Cardiac muscle cell (in vitro differentiated cells and primary cell): Measurements from ENCODE around the gene MS4A8. TPM values are rescaled to one million over a fixed set of nuclear protein-coding genes. Genes with fewer than 3 reads are reported as not detected.
"Not testable (repeated sequence)": the region's sequence is repeated elsewhere in the genome, so short reads cannot be mapped to it uniquely, and the experiment has no call there.

Experiments
- DNase-seq, 2 donors: peaks; one replicate each; pipeline versions ENCODE4 v3.0.0 to v3.0.0-alpha.2; 2010 to 2017; ENCODE audit warnings: low read depth in 1 of 2, low spot score in 1 of 2
- H3K27ac ChIP-seq: fragments of 200-600 bp; sonication (generic); 2 replicates; pipeline ENCODE4 v1.5.1; 2016
- H3K27me3 ChIP-seq: fragments of 200-600 bp; sonication (generic); 2 replicates; pipeline ENCODE4 v1.6.0; 2016; ENCODE audit warnings: control low read depth
- H3K36me3 ChIP-seq: fragments of 200-600 bp; sonication (generic); 2 replicates; pipeline ENCODE4 v1.5.1; 2016; ENCODE audit warnings: control low read depth
- H3K4me1 ChIP-seq: fragments of 200-600 bp; sonication (generic); 2 replicates; pipeline ENCODE4 v1.8.1; 2017; ENCODE audit warnings: low read depth, mild to moderate bottlenecking, mixed run types
- H3K4me3 ChIP-seq: fragments of 200-600 bp; sonication (generic); 2 replicates; pipeline ENCODE4 v1.5.1; 2016; ENCODE audit warnings: mild to moderate bottlenecking
- H3K9me3 ChIP-seq: fragments of 200-600 bp; sonication (generic); 2 replicates; pipeline ENCODE4 v1.5.1; 2017; ENCODE audit warnings: low read depth, mild to moderate bottlenecking, control low read depth
- polyA plus RNA-seq: library from polyadenylated mRNA; unstranded; fragments of >200 nt; fragmentation: Nextera tagmentation; extraction: Ambion mirVana; gene quantifications from 2 replicates; pipeline ENCODE4 v1.2.1, GENCODE V29; 2016
- total RNA-seq: library from RNA; depleted of rRNA; stranded (reverse); fragments of >200 nt; gene quantifications from 2 replicates; pipeline ENCODE4 v1.2.3, GENCODE V29; 2016
- TF ChIP-seq, protein P1 (sequence below): IDR thresholded peaks from 2 replicates; pipeline ENCODE4 v1.5.1; 2012; ENCODE audit warnings: low read depth, mild to moderate bottlenecking, low read length

The MS4A8 gene, protein sequence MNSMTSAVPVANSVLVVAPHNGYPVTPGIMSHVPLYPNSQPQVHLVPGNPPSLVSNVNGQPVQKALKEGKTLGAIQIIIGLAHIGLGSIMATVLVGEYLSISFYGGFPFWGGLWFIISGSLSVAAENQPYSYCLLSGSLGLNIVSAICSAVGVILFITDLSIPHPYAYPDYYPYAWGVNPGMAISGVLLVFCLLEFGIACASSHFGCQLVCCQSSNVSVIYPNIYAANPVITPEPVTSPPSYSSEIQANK
- total RNA-seq: not detected in 2 replicates
- polyA plus RNA-seq: not detected in 2 replicates

DNA sequence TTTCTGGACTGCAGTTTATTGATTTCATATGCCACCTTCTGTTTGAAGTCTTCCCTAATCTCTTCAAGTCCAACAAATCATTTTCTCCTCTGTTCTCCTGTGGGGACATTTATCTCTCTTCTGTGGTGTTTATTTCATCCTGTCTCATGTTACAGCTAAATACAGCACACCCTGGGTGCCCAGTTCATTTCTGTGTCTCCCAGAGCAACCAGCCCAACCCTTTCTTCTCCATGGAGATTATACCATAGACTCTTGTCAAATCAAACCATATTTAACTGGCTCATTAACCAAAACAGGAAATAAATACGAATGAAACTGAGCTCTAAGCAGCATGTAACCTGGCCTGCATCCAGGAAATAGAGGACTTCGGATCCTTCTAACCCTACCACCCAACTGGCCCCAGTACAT lies at the start of gene MS4A8:
Gene MS4A8 (plus strand): TSS at position 329 of the 408 bp plus-strand sequence. CDS start 1,249 bp downstream, outside the sequence.
- no peaks in the 10 kb centered on the region for H3K4me1 ChIP-seq
- peaks cover 4% of the 10 kb centered on the region for H3K27me3 ChIP-seq
- H3K27ac ChIP-seq: no peak within 1 kb of the TSS
- no peak within 1 kb of the TSS for H3K4me3 ChIP-seq
- DNase-seq: no peak
- H3K9me3 ChIP-seq: no peaks in the 10 kb centered on the region
- no peaks in the 10 kb centered on the region for H3K36me3 ChIP-seq
- TF ChIP-seq, protein P1, sequence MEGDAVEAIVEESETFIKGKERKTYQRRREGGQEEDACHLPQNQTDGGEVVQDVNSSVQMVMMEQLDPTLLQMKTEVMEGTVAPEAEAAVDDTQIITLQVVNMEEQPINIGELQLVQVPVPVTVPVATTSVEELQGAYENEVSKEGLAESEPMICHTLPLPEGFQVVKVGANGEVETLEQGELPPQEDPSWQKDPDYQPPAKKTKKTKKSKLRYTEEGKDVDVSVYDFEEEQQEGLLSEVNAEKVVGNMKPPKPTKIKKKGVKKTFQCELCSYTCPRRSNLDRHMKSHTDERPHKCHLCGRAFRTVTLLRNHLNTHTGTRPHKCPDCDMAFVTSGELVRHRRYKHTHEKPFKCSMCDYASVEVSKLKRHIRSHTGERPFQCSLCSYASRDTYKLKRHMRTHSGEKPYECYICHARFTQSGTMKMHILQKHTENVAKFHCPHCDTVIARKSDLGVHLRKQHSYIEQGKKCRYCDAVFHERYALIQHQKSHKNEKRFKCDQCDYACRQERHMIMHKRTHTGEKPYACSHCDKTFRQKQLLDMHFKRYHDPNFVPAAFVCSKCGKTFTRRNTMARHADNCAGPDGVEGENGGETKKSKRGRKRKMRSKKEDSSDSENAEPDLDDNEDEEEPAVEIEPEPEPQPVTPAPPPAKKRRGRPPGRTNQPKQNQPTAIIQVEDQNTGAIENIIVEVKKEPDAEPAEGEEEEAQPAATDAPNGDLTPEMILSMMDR: no peak

DNA sequence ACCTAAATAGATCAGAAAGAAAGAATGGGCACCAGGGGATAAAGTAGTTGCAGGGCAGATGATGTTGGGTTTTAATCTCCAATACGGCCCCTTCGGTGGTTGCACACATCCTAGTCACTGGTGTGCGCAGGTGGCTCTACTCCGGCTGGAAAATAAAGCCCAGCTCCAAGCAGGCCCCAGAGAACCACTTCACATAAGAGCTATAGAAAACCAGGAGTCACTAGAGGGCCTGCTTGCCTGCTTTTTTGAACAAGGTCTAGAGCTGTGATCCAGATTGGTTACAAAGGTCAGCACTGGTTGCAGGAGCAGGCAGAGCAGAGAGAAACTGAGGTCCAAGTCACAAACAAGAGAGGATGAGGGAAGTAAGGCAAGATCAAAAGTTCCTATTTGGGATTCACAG lies 41.5 kb upstream of the MS4A8 start:
- Histone ChIP-seq H3K27me3 (peaks cover 29% of the 10 kb centered on the region), H3K9me3 (no peaks in the 10 kb centered on the region), H3K27ac (no peak overlapping the region), H3K36me3 (no peaks in the 10 kb centered on the region), H3K4me3 (no peak overlapping the region), H3K4me1 (peaks cover 6% of the 10 kb centered on the region)
- peak in 1 of 2 donors; percentile 57 for DNase-seq
- TF ChIP-seq, protein P1: no peak

DNA sequence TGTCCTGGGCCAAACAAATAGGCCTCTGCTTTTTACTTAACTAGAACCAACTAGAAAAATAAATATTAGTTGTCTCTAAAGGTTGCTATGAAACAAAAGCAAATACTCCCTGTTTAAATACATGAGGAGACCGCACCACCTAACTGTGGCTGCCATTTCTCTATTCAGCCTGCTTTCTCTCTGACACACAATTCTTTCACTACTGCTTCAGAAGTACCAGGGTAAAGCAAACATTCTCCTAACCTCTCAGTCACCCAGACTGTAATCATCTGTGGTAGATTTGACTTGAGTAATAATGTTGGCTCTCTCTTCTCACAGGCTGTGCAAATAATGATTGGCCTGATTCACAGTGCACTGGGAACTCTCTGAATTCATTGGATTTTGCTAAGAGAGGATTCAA lies 41.0 kb upstream of the MS4A8 start:
- Histone ChIP-seq H3K9me3 (no peaks in the 10 kb centered on the region), H3K27me3 (peaks cover 26% of the 10 kb centered on the region), H3K36me3 (no peaks in the 10 kb centered on the region), H3K4me1 (peaks cover 6% of the 10 kb centered on the region), H3K4me3 (no peak overlapping the region), H3K27ac (no peak overlapping the region)
- no peak for DNase-seq
- TF ChIP-seq, protein P1: no peak

DNA sequence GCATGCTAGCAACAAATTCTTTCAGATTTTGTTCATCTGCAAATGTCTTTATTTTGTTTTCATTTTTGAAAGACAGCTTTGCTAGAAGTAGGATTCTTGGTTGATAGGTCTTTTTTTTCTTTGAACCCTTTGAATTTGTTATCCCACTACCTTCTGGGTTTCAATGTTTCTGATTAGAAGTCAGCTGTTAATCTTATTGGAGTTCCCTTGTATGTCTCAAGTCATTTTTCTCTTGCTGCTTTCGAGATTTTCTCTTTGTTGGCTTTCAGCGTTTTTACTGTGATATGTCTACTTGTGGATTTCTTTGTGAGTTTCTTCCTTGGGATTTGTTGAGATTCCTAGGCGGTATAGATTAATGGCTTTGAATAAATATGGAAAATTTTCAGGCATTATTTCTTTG lies 27.2 kb upstream of the MS4A8 start:
- DNase-seq: no peak
- TF ChIP-seq, protein P1: no peak
- Histone ChIP-seq H3K36me3 (no peaks in the 10 kb centered on the region), H3K4me1 (no peaks in the 10 kb centered on the region), H3K9me3 (no peaks in the 10 kb centered on the region), H3K27me3 (no peaks in the 10 kb centered on the region), H3K4me3 (no peak overlapping the region), H3K27ac (no peak overlapping the region)

DNA sequence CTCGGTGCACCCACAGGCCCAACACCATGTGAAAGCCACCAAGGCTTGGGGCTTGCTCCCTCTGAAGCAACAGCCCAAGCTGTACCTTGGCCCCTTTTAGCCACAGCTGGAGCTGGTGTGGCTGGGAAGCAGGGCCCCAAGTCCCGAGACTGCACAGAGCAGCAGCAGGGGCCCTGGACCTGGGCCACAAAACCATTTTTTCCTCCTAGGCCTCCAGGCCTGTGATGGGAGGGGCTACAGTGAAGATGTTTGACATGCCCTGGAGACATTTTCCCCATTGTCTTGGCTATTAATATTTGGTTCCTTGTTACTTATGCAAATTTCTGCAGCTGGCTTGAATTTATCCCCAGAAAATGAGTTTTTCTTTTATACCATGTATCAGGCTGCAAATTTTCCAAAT lies 21.2 kb upstream of the MS4A8 start:
- not testable (repeated sequence) for H3K4me1 ChIP-seq, DNase-seq, H3K27ac ChIP-seq, H3K9me3 ChIP-seq, H3K36me3 ChIP-seq, H3K4me3 ChIP-seq, H3K27me3 ChIP-seq

DNA sequence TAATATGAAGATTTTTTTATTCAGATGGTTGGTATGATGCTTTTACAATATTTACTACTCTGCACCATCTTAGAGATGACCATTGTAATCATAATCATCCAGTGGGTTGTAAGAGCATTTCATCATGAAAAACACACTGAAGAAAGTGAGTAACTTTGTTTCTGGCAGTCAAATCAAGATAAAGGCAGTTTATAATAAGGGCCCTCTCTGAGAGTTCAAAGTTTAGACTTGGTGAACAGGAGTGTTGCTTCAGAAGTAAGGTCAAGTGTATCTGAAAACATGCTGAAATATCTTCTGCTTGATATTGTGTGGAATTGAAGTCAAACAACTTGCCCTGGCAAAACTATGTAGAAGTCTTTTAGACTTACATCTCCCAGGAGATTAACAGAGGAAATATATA lies 19.5 kb upstream of the MS4A8 start:
- no peaks in the 10 kb centered on the region for H3K36me3 ChIP-seq
- no peaks in the 10 kb centered on the region for H3K9me3 ChIP-seq
- H3K27me3 ChIP-seq: no peaks in the 10 kb centered on the region
- DNase-seq: no peak
- no peak overlapping the region for H3K4me3 ChIP-seq
- H3K27ac ChIP-seq: no peak overlapping the region
- TF ChIP-seq, protein P1: no peak
- H3K4me1 ChIP-seq: no peaks in the 10 kb centered on the region
